Brain microvascular endothelial cell (primary cell): Measurements from ENCODE around the gene STRN4.

ENCODE experiments used
- DNase-seq: peaks from one replicate; pipeline ENCODE4 v3.0.0-alpha.2; 2020
- H3K27ac ChIP-seq: fragments of 250-450 bp; sonication (Bioruptor Pico); 2 replicates; pipeline ENCODE4 v1.5.1; 2020; ENCODE audit warnings: mild to moderate bottlenecking, moderate library complexity
- H3K27me3 ChIP-seq: fragments of 250-450 bp; sonication (Bioruptor Pico); replicated peaks from 2 replicates; pipeline ENCODE4 v1.5.1; 2020; ENCODE audit warnings: mild to moderate bottlenecking
- H3K36me3 ChIP-seq: fragments of 250-450 bp; sonication (Bioruptor Pico); replicated peaks from 2 replicates; pipeline ENCODE4 v1.5.1; 2020; ENCODE audit warnings: mild to moderate bottlenecking
- H3K4me3 ChIP-seq: 2 replicates; pipeline ENCODE4 v1.5.1; 2011; ENCODE audit warnings: low read depth, mild to moderate bottlenecking, control low read depth, low read length, moderate library complexity
- in situ Hi-C: cut with HindIII; loops from 2 replicates; pipeline ENCODE4 v1.10.0; 2017; ENCODE audit warnings: low sequenced_read_pairs, low pct_ligation_motif_present
- TF ChIP-seq, protein P1 (sequence below): IDR thresholded peaks from 2 replicates; pipeline ENCODE4 v1.5.1; 2011; ENCODE audit warnings: low read depth, mild to moderate bottlenecking, moderate library complexity, low read length, control low read depth, inconsistent platforms; ENCODE audit errors: missing control alignments

STRN4 gene

DNA sequence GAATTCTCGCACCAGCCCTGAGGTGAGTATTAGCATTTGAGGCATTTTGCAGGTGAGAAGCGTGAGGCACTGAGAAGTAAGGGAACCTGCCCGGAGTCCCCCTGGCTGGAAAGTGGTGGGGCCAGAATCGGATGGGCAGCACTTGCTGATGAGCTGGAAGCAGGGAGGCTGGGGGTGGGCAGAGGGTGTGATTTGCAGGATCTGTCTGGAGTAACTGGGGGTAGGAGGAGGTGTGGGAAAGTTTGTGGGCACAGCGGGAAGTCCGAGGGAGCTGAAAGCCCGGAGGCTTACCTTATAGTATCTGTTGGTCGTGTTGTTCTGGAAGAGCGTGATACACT lies 49.4 kb downstream of the STRN4 start:
- in situ Hi-C loops: no loop called here
- Histone ChIP-seq H3K36me3 (peaks cover 79% of the 10 kb centered on the region), H3K27me3 (no peaks in the 10 kb centered on the region), H3K4me3 (no peak overlapping the region), H3K27ac (no peak overlapping the region)
- DNase-seq: no peak
- TF ChIP-seq, protein P1, sequence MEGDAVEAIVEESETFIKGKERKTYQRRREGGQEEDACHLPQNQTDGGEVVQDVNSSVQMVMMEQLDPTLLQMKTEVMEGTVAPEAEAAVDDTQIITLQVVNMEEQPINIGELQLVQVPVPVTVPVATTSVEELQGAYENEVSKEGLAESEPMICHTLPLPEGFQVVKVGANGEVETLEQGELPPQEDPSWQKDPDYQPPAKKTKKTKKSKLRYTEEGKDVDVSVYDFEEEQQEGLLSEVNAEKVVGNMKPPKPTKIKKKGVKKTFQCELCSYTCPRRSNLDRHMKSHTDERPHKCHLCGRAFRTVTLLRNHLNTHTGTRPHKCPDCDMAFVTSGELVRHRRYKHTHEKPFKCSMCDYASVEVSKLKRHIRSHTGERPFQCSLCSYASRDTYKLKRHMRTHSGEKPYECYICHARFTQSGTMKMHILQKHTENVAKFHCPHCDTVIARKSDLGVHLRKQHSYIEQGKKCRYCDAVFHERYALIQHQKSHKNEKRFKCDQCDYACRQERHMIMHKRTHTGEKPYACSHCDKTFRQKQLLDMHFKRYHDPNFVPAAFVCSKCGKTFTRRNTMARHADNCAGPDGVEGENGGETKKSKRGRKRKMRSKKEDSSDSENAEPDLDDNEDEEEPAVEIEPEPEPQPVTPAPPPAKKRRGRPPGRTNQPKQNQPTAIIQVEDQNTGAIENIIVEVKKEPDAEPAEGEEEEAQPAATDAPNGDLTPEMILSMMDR: no peak

DNA sequence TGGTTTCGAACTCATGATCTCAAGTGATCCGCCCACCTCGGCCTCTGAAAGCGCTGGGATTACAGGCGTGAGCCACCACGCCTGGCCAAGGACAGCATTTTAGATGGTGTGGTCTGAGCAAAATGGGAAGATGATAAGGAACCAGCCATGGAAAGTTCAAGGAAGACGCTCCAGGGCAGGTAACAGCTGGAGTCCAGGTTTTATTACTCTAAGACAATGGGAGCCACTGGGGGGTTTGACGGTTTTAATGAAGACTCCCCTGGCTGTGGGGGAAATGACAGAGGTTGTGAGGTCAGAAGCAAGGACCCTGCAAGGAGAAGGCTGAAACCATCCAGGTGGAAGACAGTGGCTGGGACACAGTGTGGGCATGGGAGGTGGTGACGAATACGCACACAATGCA lies 50.2 kb downstream of the STRN4 start:
- Histone ChIP-seq H3K27me3 (no peaks in the 10 kb centered on the region), H3K36me3 (peaks cover 79% of the 10 kb centered on the region), H3K27ac (no peak overlapping the region), H3K4me3 (no peak overlapping the region)
- DNase-seq: no peak
- in situ Hi-C loops: no loop called here
- TF ChIP-seq, protein P1: no peak

DNA sequence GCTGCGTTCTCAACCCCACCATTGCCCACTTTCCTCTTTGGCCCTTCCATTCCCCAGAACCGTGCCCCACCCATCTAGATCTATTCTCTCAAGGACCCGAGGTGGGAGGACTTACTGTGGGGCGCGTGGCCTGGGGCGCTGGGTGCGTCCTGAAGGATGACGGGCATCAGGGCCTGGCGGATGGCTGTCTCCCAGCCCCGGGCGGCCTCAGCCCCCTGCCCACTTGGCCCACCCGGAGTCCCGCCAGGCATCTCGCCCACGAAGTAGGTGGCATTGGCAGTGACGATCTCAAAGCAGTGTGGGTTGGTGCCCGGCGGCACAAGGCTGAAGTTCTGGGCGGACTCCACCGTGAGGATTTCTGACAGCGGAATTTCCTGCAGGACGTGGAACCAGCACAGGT lies 52.5 kb downstream of the STRN4 start:
- DNase-seq: no peak

DNA sequence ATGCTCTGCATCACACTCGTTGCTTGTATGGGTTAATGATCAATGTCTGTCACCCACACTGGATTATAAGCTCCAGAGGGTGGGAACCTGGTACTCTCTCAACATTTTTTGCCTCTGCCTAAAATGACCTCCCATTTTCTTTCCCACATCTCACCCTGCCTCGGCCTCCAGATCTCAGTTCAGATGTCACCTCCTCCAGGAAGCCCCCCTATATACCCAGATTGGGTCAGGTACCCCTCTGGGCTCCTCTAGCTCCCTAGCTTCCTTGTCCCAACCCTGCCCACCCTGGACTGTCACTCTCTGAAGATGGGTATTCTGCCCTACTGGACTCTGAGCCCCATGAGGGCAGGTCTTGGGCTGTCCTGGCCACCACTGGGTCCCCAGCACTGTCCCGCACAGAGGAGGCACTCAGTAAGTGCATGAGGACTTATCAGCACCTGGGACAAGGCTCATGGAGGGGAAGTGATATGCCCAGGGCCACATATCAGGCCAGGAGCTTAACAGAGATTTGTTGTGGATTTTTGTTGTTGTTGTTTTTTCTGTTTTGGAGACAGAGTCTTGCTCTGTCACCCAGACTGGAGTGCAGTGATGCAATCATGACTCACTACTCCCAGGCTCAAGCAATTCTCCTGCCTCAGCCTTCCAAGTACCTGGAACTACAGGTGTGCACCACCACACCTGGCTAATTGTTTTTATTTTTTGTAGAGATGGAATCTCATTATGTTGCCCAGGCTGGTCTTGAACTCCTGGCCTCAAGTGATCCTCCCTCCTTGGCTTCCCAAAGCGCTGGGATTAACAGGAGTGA lies 53.1 kb downstream of the STRN4 start:
- Histone ChIP-seq H3K4me3 (no peak overlapping the region), H3K27ac (no peak overlapping the region), H3K27me3 (no peaks in the 10 kb centered on the region), H3K36me3 (peaks cover 82% of the 10 kb centered on the region)
- no peak for DNase-seq
- TF ChIP-seq, protein P1: no peak
- in situ Hi-C loops: no loop called here

More for the DNA sequence above, 52.5 kb downstream of the STRN4 start:
- H3K27me3 ChIP-seq: no peaks in the 10 kb centered on the region
- in situ Hi-C loops: no loop called here
- no peak overlapping the region for H3K27ac ChIP-seq
- H3K36me3 ChIP-seq: peaks cover 80% of the 10 kb centered on the region
- H3K4me3 ChIP-seq: no peak overlapping the region
- TF ChIP-seq, protein P1: no peak

DNA sequence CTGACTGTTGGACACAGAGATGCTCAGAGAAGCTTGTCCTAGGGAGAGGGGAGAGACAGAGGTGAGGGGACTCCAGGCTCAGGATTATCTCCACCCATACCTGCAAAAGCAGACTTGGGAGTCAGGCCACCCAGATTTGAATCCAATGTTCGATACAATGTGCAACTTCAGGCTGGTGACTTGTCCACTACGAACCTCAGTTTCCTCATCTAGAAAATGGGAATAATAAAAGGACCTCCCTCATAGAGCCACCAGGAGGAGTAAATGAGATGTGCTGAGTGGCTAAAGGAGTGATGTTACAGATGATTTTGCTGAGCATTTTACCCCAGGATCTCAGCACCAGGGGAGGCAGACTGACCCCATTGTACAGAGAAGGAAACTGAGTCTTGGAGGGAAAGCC lies 54.3 kb downstream of the STRN4 start:
- TF ChIP-seq, protein P1: no peak
- in situ Hi-C loops: no loop called here
- peaks cover 89% of the 10 kb centered on the region for H3K36me3 ChIP-seq
- H3K4me3 ChIP-seq: no peak overlapping the region
- DNase-seq: no peak
- H3K27ac ChIP-seq: no peak overlapping the region
- no peaks in the 10 kb centered on the region for H3K27me3 ChIP-seq

DNA sequence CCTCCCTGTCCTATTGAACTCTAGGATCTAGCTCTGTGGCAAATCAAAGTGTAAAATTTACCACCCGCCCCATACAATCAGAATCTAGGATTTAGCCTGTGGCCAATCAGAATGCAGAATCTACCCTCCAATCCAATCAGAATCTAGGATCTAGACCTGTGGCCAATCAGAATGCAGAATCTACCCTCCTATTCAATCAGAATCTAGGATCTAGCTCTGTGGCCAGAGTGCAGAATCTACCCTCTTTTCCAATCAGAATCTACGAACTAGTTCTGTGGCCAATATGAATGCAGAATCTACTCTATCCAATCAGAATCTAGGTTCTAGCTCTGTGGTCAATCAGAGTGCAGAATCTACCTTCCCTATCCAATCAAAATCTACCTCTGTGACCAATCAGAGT lies 55.1 kb downstream of the STRN4 start:
- H3K27me3 ChIP-seq: no peaks in the 10 kb centered on the region
- H3K27ac ChIP-seq: no peak overlapping the region
- H3K4me3 ChIP-seq: no peak overlapping the region
- TF ChIP-seq, protein P1: no peak
- peaks cover 81% of the 10 kb centered on the region for H3K36me3 ChIP-seq
- no peak for DNase-seq
- in situ Hi-C loops: no loop called here
